CD4-positive, alpha-beta T cell treated with Interleukin-4 for 1 hour (primary cell): ENCODE results near the gene GMEB2.
"Not testable (repeated sequence)": the region's sequence is repeated elsewhere in the genome, so short reads cannot be mapped to it uniquely, and the experiment has no call there.

Experiments used
- DNase-seq, 2 donors: peaks; one replicate each; pipeline ENCODE4 v3.0.0-alpha.2; 2020 to 2022

Gene GMEB2

GRCh38 chr20:63656451-63656850 is 29.6 kb upstream of the GMEB2 start:
- DNase-seq, result no peak

- DNase-seq, result no peak
Measured at GRCh38 chr20:63655249-63655648, 28.3 kb upstream of the GMEB2 start.

GRCh38 chr20:63653974-63654668 is 27.2 kb upstream of the GMEB2 start:
- no peak for DNase-seq

- peak; percentile 66 to 77 for DNase-seq
Measured at GRCh38 chr20:63653041-63653973, 26.4 kb upstream of the GMEB2 start, which contains the start of gene STMN3. TSS of gene STMN3 (minus strand) at chr20:63653424. CDS start at chr20:63653345, 79 bp downstream.

GRCh38 chr20:63652192-63652980 is 25.5 kb upstream of the GMEB2 start:
- DNase-seq, result peak in 1 of 2 donors; percentile 46

GRCh38 chr20:63651942-63652191 is 25.0 kb upstream of the GMEB2 start:
- no peak for DNase-seq

GRCh38 chr20:63650486-63650885 is 23.6 kb upstream of the GMEB2 start:
- not testable (repeated sequence) for DNase-seq

- DNase-seq, result no peak
Measured at GRCh38 chr20:63648895-63649589, 22.1 kb upstream of the GMEB2 start.

GRCh38 chr20:63648190-63648589 is 21.3 kb upstream of the GMEB2 start:
- DNase-seq, result no peak

- no peak for DNase-seq
Measured at GRCh38 chr20:63645218-63645617, 18.3 kb upstream of the GMEB2 start.

- DNase-seq, result no peak
Measured at GRCh38 chr20:63643946-63644345, 17.0 kb upstream of the GMEB2 start.

- DNase-seq, result no peak
Measured at GRCh38 chr20:63643499-63643898, 16.6 kb upstream of the GMEB2 start.

GRCh38 chr20:63642527-63643247 is 15.8 kb upstream of the GMEB2 start:
- DNase-seq, result peak in 1 of 2 donors; percentile 8

GRCh38 chr20:63641792-63642523 is 15.1 kb upstream of the GMEB2 start:
- DNase-seq, result peak; percentile 97

GRCh38 chr20:63641146-63641791 is 14.4 kb upstream of the GMEB2 start:
- DNase-seq, result peak; percentile 57 to 63

- peak in 1 of 2 donors; percentile 8 for DNase-seq
Measured at GRCh38 chr20:63640686-63641085, 13.8 kb upstream of the GMEB2 start.

- DNase-seq, result no peak
Measured at GRCh38 chr20:63640086-63640485, 13.2 kb upstream of the GMEB2 start.

GRCh38 chr20:63639093-63639975 is 12.4 kb upstream of the GMEB2 start:
- DNase-seq, result peak; percentile 75 to 81

GRCh38 chr20:63636752-63637628 is 10.1 kb upstream of the GMEB2 start:
- no peak for DNase-seq
